ENCODE data around the gene MRPL54.

The MRPL54 gene

GRCh38 chr19:3793799-3794198 is 31.3 kb downstream of the MRPL54 start:
- CTCF ChIA-PET: interaction anchor here (1.3 kb wide), 1 partner anchor 31 kb away, joined by 3 read pairs; the partner anchor contains the start of gene MRPL54
- H3K27ac Mint-ChIP-seq: no peak overlapping the region
- H3K36me3 Mint-ChIP-seq: peaks cover 14% of the 10 kb centered on the region
- H3K9me3 Mint-ChIP-seq: peaks cover 14% of the 10 kb centered on the region
- no peak for DNase-seq
- H3K4me1 Mint-ChIP-seq: peaks cover 14% of the 10 kb centered on the region
- peaks cover 30% of the 10 kb centered on the region for H3K27me3 Mint-ChIP-seq
- no peak overlapping the region for H3K4me3 Mint-ChIP-seq

- no peak overlapping the region for H3K4me3 Mint-ChIP-seq
- H3K36me3 Mint-ChIP-seq: peaks cover 14% of the 10 kb centered on the region
- peaks cover 12% of the 10 kb centered on the region for H3K27me3 Mint-ChIP-seq
- CTCF ChIA-PET: interaction anchor here (1.8 to 2.6 kb wide), 2 partner anchors 8 to 26 kb away, joined by 6 to 9 read pairs; no protein-coding TSS in a partner anchor
- H3K9me3 Mint-ChIP-seq: peaks cover 14% of the 10 kb centered on the region
- no peak overlapping the region for H3K27ac Mint-ChIP-seq
- H3K4me1 Mint-ChIP-seq: peaks cover 29% of the 10 kb centered on the region
- DNase-seq: no peak
These were observed 33.9 kb downstream of the MRPL54 start for GRCh38 chr19:3796358-3796757.

DNA sequence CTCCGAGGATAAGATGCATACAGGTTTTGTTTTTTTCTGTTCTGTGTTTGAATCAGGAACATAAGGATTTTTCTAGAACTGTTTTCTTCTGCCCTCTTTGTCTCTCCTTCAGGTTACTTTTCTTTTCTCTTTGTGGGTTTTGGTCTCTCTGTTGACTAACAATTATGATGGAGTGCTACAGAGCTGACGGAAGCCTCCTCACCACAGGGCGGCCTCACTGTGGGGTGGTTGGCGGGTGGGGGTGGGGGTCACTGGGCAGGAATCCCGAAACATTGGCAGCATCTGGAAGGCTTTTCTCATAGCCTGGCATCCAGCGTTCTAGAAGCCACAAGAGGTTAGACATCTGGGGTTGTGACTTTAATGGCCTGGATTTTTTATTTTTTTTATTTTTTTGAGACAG is 35.7 kb downstream of the MRPL54 start:
- H3K27ac Mint-ChIP-seq: peak overlapping the region; percentile 90
- H3K27me3 Mint-ChIP-seq: peaks cover 23% of the 10 kb centered on the region
- peaks cover 43% of the 10 kb centered on the region for H3K4me1 Mint-ChIP-seq
- CTCF ChIA-PET: interaction anchor here (1.1 to 2.6 kb wide), 3 partner anchors 19 to 24 kb away, joined by 3 to 9 read pairs (median 8); no protein-coding TSS in a partner anchor
- H3K4me3 Mint-ChIP-seq: peak overlapping the region; percentile 31
- H3K36me3 Mint-ChIP-seq: peaks cover 14% of the 10 kb centered on the region
- H3K9me3 Mint-ChIP-seq: peaks cover 12% of the 10 kb centered on the region
- DNase-seq: peak; percentile 63

DNA sequence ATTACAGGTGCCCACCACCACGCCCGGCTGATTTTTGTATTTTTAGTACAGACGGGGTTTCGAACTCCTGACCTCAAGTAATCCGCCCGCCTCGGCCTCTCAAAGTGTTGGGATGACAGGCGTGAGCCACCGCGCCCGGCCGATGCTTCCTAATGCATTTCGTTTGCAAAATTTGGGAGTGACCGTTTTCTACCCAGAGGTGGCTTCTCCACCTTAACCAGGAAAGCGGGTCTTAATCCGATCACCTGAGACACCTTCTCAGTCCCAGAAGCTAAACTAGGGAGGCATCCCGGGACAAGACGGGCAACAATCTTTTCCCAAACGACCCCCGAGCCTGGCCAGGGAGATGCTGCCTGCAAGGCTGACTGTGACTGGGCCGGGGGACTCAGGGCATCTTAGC is 38.5 kb downstream of the MRPL54 start:
- DNase-seq: no peak
- Mint-ChIP-seq H3K27me3 (peaks cover 27% of the 10 kb centered on the region), H3K4me3 (peak overlapping the region; percentile 54), H3K4me1 (peaks cover 54% of the 10 kb centered on the region), H3K36me3 (peaks cover 14% of the 10 kb centered on the region), H3K27ac (peak overlapping the region; percentile 58), H3K9me3 (peaks cover 12% of the 10 kb centered on the region)
- CTCF ChIA-PET: interaction anchor here (1.6 kb wide), 1 partner anchor 21 kb away, joined by 4 read pairs; no protein-coding TSS in a partner anchor

DNA sequence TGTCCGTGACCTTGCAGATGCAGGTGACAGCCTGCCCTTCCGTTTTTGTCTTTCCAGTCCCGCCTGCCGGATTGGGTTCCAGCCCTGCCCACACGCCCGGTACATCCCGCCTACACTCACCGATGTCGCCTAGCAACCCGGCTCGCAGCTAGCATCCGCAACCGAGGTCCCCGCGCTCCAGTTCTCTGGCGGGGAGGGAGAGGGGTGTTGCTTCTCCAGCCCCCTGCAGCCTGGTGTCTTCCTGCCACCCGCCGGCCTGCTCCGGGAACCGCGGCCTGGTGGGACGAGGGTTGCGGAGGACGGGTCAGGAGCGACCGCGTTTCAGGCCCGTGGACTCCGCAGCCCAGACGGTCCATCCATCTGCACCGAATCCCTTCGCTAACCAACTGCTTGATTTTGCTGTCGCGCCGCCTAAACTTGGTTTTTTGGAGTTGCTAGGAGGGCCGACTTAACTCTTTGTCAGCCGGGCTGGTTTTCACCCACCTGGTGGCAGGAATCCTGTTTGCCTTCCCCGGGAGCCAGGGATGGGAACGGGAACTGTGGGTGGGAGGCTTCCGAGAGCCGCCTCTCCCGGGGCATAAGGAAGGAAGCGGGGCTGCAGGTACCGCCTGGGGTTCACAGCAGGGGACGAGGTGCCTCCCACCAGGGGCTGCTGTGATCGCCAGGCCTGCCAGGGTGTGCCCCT is 39.1 kb downstream of the MRPL54 start:
- Mint-ChIP-seq H3K4me1 (peaks cover 56% of the 10 kb centered on the region), H3K9me3 (peaks cover 7% of the 10 kb centered on the region)
- CTCF ChIA-PET: interaction anchor here (1.6 kb wide), 1 partner anchor 21 kb away, joined by 4 read pairs; no protein-coding TSS in a partner anchor

GRCh38 chr19:3803114-3803888 is 40.8 kb downstream of the MRPL54 start:
- Mint-ChIP-seq H3K36me3 (peaks cover 2% of the 10 kb centered on the region), H3K27ac (no peak overlapping the region), H3K4me1 (peaks cover 52% of the 10 kb centered on the region), H3K9me3 (peaks cover 7% of the 10 kb centered on the region), H3K4me3 (no peak overlapping the region), H3K27me3 (peaks cover 27% of the 10 kb centered on the region)
- CTCF ChIA-PET: interaction anchor here (0.9 kb wide), 1 partner anchor 9 kb away, joined by 3 read pairs; no protein-coding TSS in a partner anchor
- no peak for DNase-seq

More for the DNA sequence above, 39.1 kb downstream of the MRPL54 start:
- H3K4me3 Mint-ChIP-seq: peak overlapping the region; percentile 54
- H3K27ac Mint-ChIP-seq: peak overlapping the region; percentile 58
- peaks cover 10% of the 10 kb centered on the region for H3K36me3 Mint-ChIP-seq
- peaks cover 27% of the 10 kb centered on the region for H3K27me3 Mint-ChIP-seq
- peak; percentile 83 for DNase-seq

DNA sequence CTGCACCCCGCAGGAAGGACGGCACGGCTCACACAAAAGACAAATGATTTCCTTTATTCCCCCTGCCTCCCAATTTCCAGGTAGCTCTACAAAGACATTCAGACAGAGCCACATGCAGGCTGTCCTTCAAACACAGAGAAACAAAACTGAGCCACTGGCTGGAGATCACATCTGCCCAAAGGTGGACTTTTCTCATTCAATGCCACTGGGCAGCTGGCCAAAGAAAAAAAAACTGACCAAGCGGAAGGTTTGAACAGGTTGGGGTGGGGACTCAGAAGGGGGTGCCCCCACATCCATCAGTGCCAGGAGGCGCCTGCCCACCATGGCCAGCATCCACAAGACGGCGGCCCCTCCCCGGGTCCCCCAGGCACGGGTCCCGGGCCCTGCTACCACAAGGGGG is 41.5 kb downstream of the MRPL54 start:
- DNase-seq: no peak
- Mint-ChIP-seq H3K4me1 (peaks cover 49% of the 10 kb centered on the region), H3K4me3 (no peak overlapping the region), H3K36me3 (peaks cover 2% of the 10 kb centered on the region), H3K27me3 (peaks cover 27% of the 10 kb centered on the region), H3K9me3 (peaks cover 7% of the 10 kb centered on the region), H3K27ac (peak overlapping the region; percentile 22)
- CTCF ChIA-PET: interaction anchor here (0.9 kb wide), 1 partner anchor 8 kb away, joined by 3 read pairs; no protein-coding TSS in a partner anchor

- H3K4me3 Mint-ChIP-seq: no peak overlapping the region
- peaks cover 9% of the 10 kb centered on the region for H3K9me3 Mint-ChIP-seq
- DNase-seq: no peak
- peaks cover 27% of the 10 kb centered on the region for H3K27me3 Mint-ChIP-seq
- CTCF ChIA-PET: interaction anchor here (0.9 to 1.5 kb wide), 2 partner anchors 8 to 42 kb away, joined by 3 read pairs; partner anchors contain the start of gene MRPL54
- H3K36me3 Mint-ChIP-seq: no peaks in the 10 kb centered on the region
- no peak overlapping the region for H3K27ac Mint-ChIP-seq
- H3K4me1 Mint-ChIP-seq: peaks cover 47% of the 10 kb centered on the region
These were observed 41.9 kb downstream of the MRPL54 start for GRCh38 chr19:3804429-3804828.

GRCh38 chr19:3805859-3806258 is 43.4 kb downstream of the MRPL54 start:
- Mint-ChIP-seq H3K36me3 (no peaks in the 10 kb centered on the region), H3K27ac (no peak overlapping the region), H3K4me1 (peaks cover 45% of the 10 kb centered on the region), H3K27me3 (peaks cover 27% of the 10 kb centered on the region), H3K9me3 (peaks cover 9% of the 10 kb centered on the region), H3K4me3 (no peak overlapping the region)
- DNase-seq: no peak
- CTCF ChIA-PET: interaction anchor here (1.5 kb wide), 1 partner anchor 43 kb away, joined by 3 read pairs; the partner anchor contains the start of gene MRPL54

- DNase-seq: no peak
- peaks cover 14% of the 10 kb centered on the region for H3K27me3 Mint-ChIP-seq
- H3K36me3 Mint-ChIP-seq: no peaks in the 10 kb centered on the region
- H3K4me3 Mint-ChIP-seq: no peak overlapping the region
- peaks cover 9% of the 10 kb centered on the region for H3K9me3 Mint-ChIP-seq
- H3K27ac Mint-ChIP-seq: no peak overlapping the region
- H3K4me1 Mint-ChIP-seq: peaks cover 39% of the 10 kb centered on the region
- CTCF ChIA-PET: no interaction called here
These were observed 44.6 kb downstream of the MRPL54 start for GRCh38 chr19:3807131-3807480.

GRCh38 chr19:3807574-3808354 is 45.3 kb downstream of the MRPL54 start:
- no peak for DNase-seq
- CTCF ChIA-PET: no interaction called here
- H3K36me3 Mint-ChIP-seq: no peaks in the 10 kb centered on the region
- peaks cover 41% of the 10 kb centered on the region for H3K4me1 Mint-ChIP-seq
- no peak overlapping the region for H3K4me3 Mint-ChIP-seq
- H3K9me3 Mint-ChIP-seq: peaks cover 9% of the 10 kb centered on the region
- H3K27ac Mint-ChIP-seq: peak overlapping the region; percentile 17
- peaks cover 8% of the 10 kb centered on the region for H3K27me3 Mint-ChIP-seq

- Mint-ChIP-seq H3K9me3 (peaks cover 9% of the 10 kb centered on the region), H3K27me3 (peaks cover under 1% of the 10 kb centered on the region), H3K4me1 (peaks cover 47% of the 10 kb centered on the region), H3K27ac (peak overlapping the region; percentile 17), H3K36me3 (no peaks in the 10 kb centered on the region), H3K4me3 (no peak overlapping the region)
- CTCF ChIA-PET: no interaction called here
- no peak for DNase-seq
These were observed 46.1 kb downstream of the MRPL54 start for GRCh38 chr19:3808420-3809143.

- H3K27ac Mint-ChIP-seq: no peak overlapping the region
- H3K9me3 Mint-ChIP-seq: peaks cover 9% of the 10 kb centered on the region
- peaks cover 3% of the 10 kb centered on the region for H3K36me3 Mint-ChIP-seq
- no peaks in the 10 kb centered on the region for H3K27me3 Mint-ChIP-seq
- DNase-seq: no peak
- CTCF ChIA-PET: no interaction called here
- H3K4me3 Mint-ChIP-seq: no peak overlapping the region
- peaks cover 54% of the 10 kb centered on the region for H3K4me1 Mint-ChIP-seq
These were observed 47.6 kb downstream of the MRPL54 start for GRCh38 chr19:3809881-3810707.

Measured in activated naive CD4-positive, alpha-beta T cell treated with anti-CD3 and anti-CD28 coated beads, Interleukin-2, amount 10 ng/mL, durations not matched to agents 7 days and 5 days (primary cell).